NCI-H524 (cell line): ENCODE data around the gene RIMBP3C.
"Not testable (repeated sequence)": the region's sequence is repeated elsewhere in the genome, so short reads cannot be mapped to it uniquely, and the experiment has no call there.

Experiments used
- DNase-seq, 2 experiments: peaks; one replicate each; lab custom pipeline; 2025; lab: John Stamatoyannopoulos, UW

RIMBP3C gene

GRCh38 chr22:21551361-21551760 lies at the start of gene RIMBP3C:
Gene RIMBP3C, minus strand, starts transcription at chr22:21551461. Its CDS starts 485 bp downstream, at chr22:21550976.
- DNase-seq: not testable (repeated sequence)

- no peak for DNase-seq
Observed at GRCh38 chr22:21599053-21599893, 48.0 kb upstream of the RIMBP3C start.

- no peak for DNase-seq
Observed at GRCh38 chr22:21598302-21598701, 47.0 kb upstream of the RIMBP3C start.

GRCh38 chr22:21596356-21597135 lies 45.3 kb upstream of the RIMBP3C start:
- DNase-seq: not testable (repeated sequence)

GRCh38 chr22:21594865-21595452 lies 43.7 kb upstream of the RIMBP3C start:
- DNase-seq: no peak

GRCh38 chr22:21593406-21594232 lies 42.4 kb upstream of the RIMBP3C start:
- DNase-seq: peak; percentile 14 to 54

- DNase-seq: no peak
Observed at GRCh38 chr22:21592422-21592821, 41.2 kb upstream of the RIMBP3C start.

- DNase-seq: no peak
Observed at GRCh38 chr22:21591695-21592094, 40.4 kb upstream of the RIMBP3C start.

- peak in 1 of 2 experiments; percentile 39 for DNase-seq
Observed at GRCh38 chr22:21590809-21591641, 39.8 kb upstream of the RIMBP3C start.

GRCh38 chr22:21589396-21589795 lies 38.1 kb upstream of the RIMBP3C start:
- no peak for DNase-seq

- no peak for DNase-seq
Observed at GRCh38 chr22:21587803-21588611, 36.7 kb upstream of the RIMBP3C start.

GRCh38 chr22:21585389-21585788 lies 34.1 kb upstream of the RIMBP3C start:
- no peak for DNase-seq

GRCh38 chr22:21582801-21583740 lies 31.8 kb upstream of the RIMBP3C start:
- DNase-seq: no peak

- not testable (repeated sequence) for DNase-seq
Observed at GRCh38 chr22:21581009-21581713, 29.9 kb upstream of the RIMBP3C start.

- DNase-seq: not testable (repeated sequence)
Observed at GRCh38 chr22:21580623-21581007, 29.4 kb upstream of the RIMBP3C start.

GRCh38 chr22:21579474-21579851 lies 28.2 kb upstream of the RIMBP3C start:
- DNase-seq: no peak

- DNase-seq: no peak
Observed at GRCh38 chr22:21573750-21574494, 22.7 kb upstream of the RIMBP3C start.
